Right cardiac atrium (tissue), 5 donors: ENCODE results near the gene ZDHHC1. TPM values are rescaled to one million over a fixed set of nuclear protein-coding genes. Genes with fewer than 3 reads are reported as not detected.
"Not testable (repeated sequence)": the region's sequence is repeated elsewhere in the genome, so short reads cannot be mapped to it uniquely, and the experiment has no call there.

ENCODE experiments used
- ATAC-seq, 2 donors: fragments of 200-7000 bp; cut with Tn5 transposase; one replicate each; pipeline versions ENCODE4 v1.8.0 to v1.9.1; 2020; ENCODE audit warnings: moderate library complexity in 2 of 2, mild to moderate bottlenecking in 1 of 2
- DNase-seq, 3 donors: peaks; one replicate each; pipeline ENCODE4 v3.0.0-alpha.2; 2020
- H3K27ac ChIP-seq: one replicate; pipeline ENCODE4 v1.5.1; 2013; ENCODE audit warnings: mild to moderate bottlenecking, low read length, control low read depth, moderate library complexity
- H3K27me3 ChIP-seq: one replicate; pipeline ENCODE4 v1.6.1; 2013; ENCODE audit not compliant: control insufficient read depth, insufficient read depth
- H3K4me1 ChIP-seq: one replicate; pipeline ENCODE4 v1.6.1; 2013; ENCODE audit warnings: low read length; ENCODE audit not compliant: control insufficient read depth, insufficient read depth
- H3K4me3 ChIP-seq: one replicate; pipeline ENCODE4 v1.5.1; 2013; ENCODE audit warnings: low read length, control low read depth
- H3K9me3 ChIP-seq: one replicate; pipeline ENCODE4 v1.6.1; 2013; ENCODE audit warnings: low read length; ENCODE audit not compliant: control insufficient read depth
- WGBS: extraction: QIAGEN DNeasy Blood & Tissue Kit; methylation state at CpG from one replicate; pipeline ENCODE4 v1.1.7; 2013; 5-methylcytosine and 5-hydroxymethylcytosine counted together
- intact Hi-C, 4 donors: fragments of 100-400 bp; cut with DNase I; formaldehyde crosslinking; loops; one replicate each; pipeline versions ENCODE4 v1.11.0 to v1.14.0; 2022 to 2023
- polyA plus RNA-seq: library from polyadenylated mRNA; stranded (reverse); fragments of 200-250 nt; gene quantifications from one replicate; pipeline ENCODE4 v1.2.3, GENCODE V29; 2013
- total RNA-seq, 4 donors: library from RNA; stranded (reverse); fragmentation: NEBNext Ultra II Directional; extraction: Animal tissue kit (Norgen Biotek cat#: 25700); gene quantifications; one replicate each; pipeline ENCODE4 v1.2.1, GENCODE V29; 2021
- donor health status: healthy with polysubstance abuse.
- donor health status: DM: no; HTN: yes; CAD: no.
- donor health status: DM: no; HTN: no; CAD: no.
- donor health status: DM: no; HTN: yes; CAD: no; lungs with severe emphysema.
- donor health status: DM: yes; HTN: yes; CAD: no.

The ZDHHC1 gene
- total and polyA plus RNA-seq, 5 donors: 5.2 to 10.4 (median 6.4) TPM

- no peak overlapping the region for H3K27ac ChIP-seq
- H3K4me1 ChIP-seq: peaks cover 2% of the 10 kb centered on the region
- no peak for DNase-seq
- no peaks in the 10 kb centered on the region for H3K27me3 ChIP-seq
- intact Hi-C loops: no loop called here
- ATAC-seq: no peak
- no peaks in the 10 kb centered on the region for H3K9me3 ChIP-seq
- H3K4me3 ChIP-seq: no peak overlapping the region
- WGBS: 83% methylated on average over 8 of the region's 8 CpGs
Measured at GRCh38 chr16:67384778-67385510, 31.3 kb downstream of the ZDHHC1 start.

GRCh38 chr16:67383284-67383683 is 33.0 kb downstream of the ZDHHC1 start:
- ATAC-seq: no peak
- DNase-seq: no peak
- intact Hi-C loops: no loop called here
- WGBS: 67% methylated on average over 3 of the region's 3 CpGs
- Histone ChIP-seq H3K9me3 (no peaks in the 10 kb centered on the region), H3K4me1 (no peaks in the 10 kb centered on the region), H3K27ac (no peak overlapping the region), H3K27me3 (no peaks in the 10 kb centered on the region), H3K4me3 (no peak overlapping the region)

GRCh38 chr16:67378642-67379041 is 37.6 kb downstream of the ZDHHC1 start:
- WGBS: 88% methylated on average over 1 of the region's 1 CpG

GRCh38 chr16:67376012-67376411 is 40.3 kb downstream of the ZDHHC1 start:
- 89% methylated on average over 11 of the region's 11 CpGs for WGBS
- H3K27ac ChIP-seq, H3K27me3 ChIP-seq, H3K9me3 ChIP-seq, H3K4me1 ChIP-seq, ATAC-seq, intact Hi-C loops, DNase-seq, H3K4me3 ChIP-seq: not testable (repeated sequence)

More at GRCh38 chr16:67378642-67379041, 37.6 kb downstream of the ZDHHC1 start:
- no peak for DNase-seq
- no peak overlapping the region for H3K4me3 ChIP-seq
- no peak for ATAC-seq
- intact Hi-C loops: no loop called here
- no peaks in the 10 kb centered on the region for H3K4me1 ChIP-seq
- no peaks in the 10 kb centered on the region for H3K9me3 ChIP-seq
- H3K27me3 ChIP-seq: no peaks in the 10 kb centered on the region
- no peak overlapping the region for H3K27ac ChIP-seq

GRCh38 chr16:67372664-67373063 is 43.6 kb downstream of the ZDHHC1 start:
- intact Hi-C loops: no loop called here
- peak in 1 of 2 donors; percentile 41 for ATAC-seq
- no peaks in the 10 kb centered on the region for H3K4me1 ChIP-seq

GRCh38 chr16:67370661-67371060 is 45.6 kb downstream of the ZDHHC1 start:
- Histone ChIP-seq H3K4me1 (no peaks in the 10 kb centered on the region), H3K27ac (no peak overlapping the region), H3K4me3 (no peak overlapping the region), H3K9me3 (no peaks in the 10 kb centered on the region), H3K27me3 (no peaks in the 10 kb centered on the region)
- DNase-seq (no peak), ATAC-seq (no peak)
- intact Hi-C loops: no loop called here
- 89% methylated on average over 4 of the region's 4 CpGs for WGBS

More at GRCh38 chr16:67372664-67373063, 43.6 kb downstream of the ZDHHC1 start:
- no peak for DNase-seq
- Histone ChIP-seq H3K9me3 (no peaks in the 10 kb centered on the region), H3K27me3 (no peaks in the 10 kb centered on the region), H3K27ac (no peak overlapping the region), H3K4me3 (no peak overlapping the region)

GRCh38 chr16:67364600-67365235 is 51.6 kb downstream of the ZDHHC1 start:
- no peak for DNase-seq
- Histone ChIP-seq H3K9me3 (no peaks in the 10 kb centered on the region), H3K27ac (no peak overlapping the region), H3K27me3 (no peaks in the 10 kb centered on the region), H3K4me3 (no peak overlapping the region), H3K4me1 (no peaks in the 10 kb centered on the region)
- ATAC-seq: peak in 1 of 2 donors; percentile 71
- intact Hi-C loops: no loop called here

- Histone ChIP-seq H3K4me3 (no peak overlapping the region), H3K27me3 (no peaks in the 10 kb centered on the region), H3K4me1 (no peaks in the 10 kb centered on the region), H3K9me3 (no peaks in the 10 kb centered on the region), H3K27ac (no peak overlapping the region)
- DNase-seq (no peak), ATAC-seq (no peak)
- WGBS: 61% methylated on average over 3 of the region's 3 CpGs
- intact Hi-C loops: no loop called here
Measured at GRCh38 chr16:67361038-67361437, 55.2 kb downstream of the ZDHHC1 start.

- ATAC-seq, intact Hi-C loops, H3K9me3 ChIP-seq, DNase-seq, H3K27ac ChIP-seq, H3K4me3 ChIP-seq, H3K27me3 ChIP-seq, H3K4me1 ChIP-seq: not testable (repeated sequence)
- 96% methylated on average over 8 of the region's 8 CpGs for WGBS
Measured at GRCh38 chr16:67359540-67360269, 56.6 kb downstream of the ZDHHC1 start.

- ATAC-seq (no peak), DNase-seq (no peak)
- H3K27ac ChIP-seq: no peak overlapping the region
- H3K4me1 ChIP-seq: no peaks in the 10 kb centered on the region
- no peak overlapping the region for H3K4me3 ChIP-seq
- no peaks in the 10 kb centered on the region for H3K27me3 ChIP-seq
- 70% methylated on average over 4 of the region's 4 CpGs for WGBS
- no peaks in the 10 kb centered on the region for H3K9me3 ChIP-seq
- intact Hi-C loops: no loop called here
Measured at GRCh38 chr16:67357561-67357960, 58.7 kb downstream of the ZDHHC1 start.

GRCh38 chr16:67356396-67356795 is 59.9 kb downstream of the ZDHHC1 start:
- intact Hi-C loops: no loop called here
- no peaks in the 10 kb centered on the region for H3K27me3 ChIP-seq
- DNase-seq (no peak), ATAC-seq (no peak)
- H3K9me3 ChIP-seq: no peaks in the 10 kb centered on the region
- no peaks in the 10 kb centered on the region for H3K4me1 ChIP-seq
- 62% methylated on average over 3 of the region's 3 CpGs for WGBS
- no peak overlapping the region for H3K27ac ChIP-seq
- no peak overlapping the region for H3K4me3 ChIP-seq
